ENCODE results near the gene TRIO.

The TRIO gene

DNA sequence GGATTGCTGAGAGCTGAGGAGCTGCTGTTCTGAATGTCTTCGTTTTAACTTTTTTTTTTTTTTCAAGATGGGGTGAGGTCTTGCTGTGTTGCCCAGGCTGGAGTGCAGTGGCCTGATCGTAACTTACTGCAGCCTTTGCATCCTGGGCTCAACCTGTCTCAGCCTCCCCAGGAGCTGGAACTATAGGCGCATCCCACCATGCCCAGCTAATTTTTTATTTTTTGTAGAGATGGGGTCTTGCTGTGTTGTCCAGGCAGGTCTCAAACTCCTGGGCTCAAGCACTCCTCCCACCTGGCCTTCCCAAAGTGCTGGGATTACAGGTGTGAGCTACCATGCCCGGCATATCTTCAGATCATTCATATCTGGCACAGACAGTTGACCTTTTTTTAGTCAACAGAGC lies 46.5 kb downstream of the TRIO start:
- TF ChIP-seq, protein P1, sequence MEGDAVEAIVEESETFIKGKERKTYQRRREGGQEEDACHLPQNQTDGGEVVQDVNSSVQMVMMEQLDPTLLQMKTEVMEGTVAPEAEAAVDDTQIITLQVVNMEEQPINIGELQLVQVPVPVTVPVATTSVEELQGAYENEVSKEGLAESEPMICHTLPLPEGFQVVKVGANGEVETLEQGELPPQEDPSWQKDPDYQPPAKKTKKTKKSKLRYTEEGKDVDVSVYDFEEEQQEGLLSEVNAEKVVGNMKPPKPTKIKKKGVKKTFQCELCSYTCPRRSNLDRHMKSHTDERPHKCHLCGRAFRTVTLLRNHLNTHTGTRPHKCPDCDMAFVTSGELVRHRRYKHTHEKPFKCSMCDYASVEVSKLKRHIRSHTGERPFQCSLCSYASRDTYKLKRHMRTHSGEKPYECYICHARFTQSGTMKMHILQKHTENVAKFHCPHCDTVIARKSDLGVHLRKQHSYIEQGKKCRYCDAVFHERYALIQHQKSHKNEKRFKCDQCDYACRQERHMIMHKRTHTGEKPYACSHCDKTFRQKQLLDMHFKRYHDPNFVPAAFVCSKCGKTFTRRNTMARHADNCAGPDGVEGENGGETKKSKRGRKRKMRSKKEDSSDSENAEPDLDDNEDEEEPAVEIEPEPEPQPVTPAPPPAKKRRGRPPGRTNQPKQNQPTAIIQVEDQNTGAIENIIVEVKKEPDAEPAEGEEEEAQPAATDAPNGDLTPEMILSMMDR (IDR thresholded peaks at IDR 0.05): no peak
- H3K4me3 ChIP-seq (ENCODE audit: low read depth in 1 of 2, low read length in 1 of 2): no peak overlapping the region

DNA sequence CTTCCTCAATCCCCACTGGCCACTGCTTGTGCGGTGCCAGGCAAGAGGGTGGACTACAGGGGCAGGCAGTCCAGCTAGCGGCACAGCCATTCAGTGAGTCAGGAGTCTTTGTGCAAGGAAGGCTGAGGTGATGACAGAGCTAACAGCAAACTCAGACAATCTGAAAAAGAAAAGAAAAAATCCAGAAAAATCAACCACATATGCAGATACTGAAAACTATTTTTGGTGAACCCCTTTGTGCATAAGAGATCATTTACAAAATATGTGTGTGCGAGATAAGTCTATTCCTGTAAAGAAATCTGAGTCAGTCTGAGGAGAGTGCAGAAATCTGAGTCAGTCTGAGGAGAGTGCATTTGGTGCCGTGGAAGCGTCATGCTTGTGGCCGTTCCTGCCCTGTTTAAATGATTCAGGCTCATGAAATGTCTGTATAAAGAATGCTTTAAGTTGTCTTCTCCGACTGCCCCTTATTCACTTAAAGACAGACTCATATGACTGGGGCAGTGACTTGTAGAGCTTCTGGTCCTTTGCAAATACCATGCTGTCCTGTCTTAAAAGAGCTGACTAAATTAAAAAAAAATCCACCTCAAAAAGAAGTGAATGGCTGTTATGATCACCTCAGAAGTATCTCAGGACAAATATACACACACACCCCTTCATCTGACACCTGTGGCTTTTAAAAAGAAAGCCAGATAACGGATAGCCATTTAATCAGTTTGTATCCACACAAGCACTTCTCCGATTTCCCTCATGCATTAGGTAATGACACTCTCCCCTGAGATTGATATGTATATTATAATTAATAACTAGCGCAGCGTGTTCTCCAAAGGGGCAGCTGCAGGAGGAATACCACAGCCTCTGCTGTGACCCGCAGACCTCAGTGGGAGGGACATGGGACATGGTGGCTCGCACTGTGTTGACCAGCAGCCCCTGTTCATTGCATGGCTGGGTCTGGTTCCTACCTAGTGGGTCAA lies 47.3 kb downstream of the TRIO start:
- H3K9me3 ChIP-seq: no peaks in the 10 kb centered on the region
- no peak overlapping the region for H3K4me3 ChIP-seq (ENCODE audit: low read depth in 1 of 2, low read length in 1 of 2)
- no peaks in the 10 kb centered on the region for H3K27me3 ChIP-seq
- peaks cover 4 to 8% of the 10 kb centered on the region in 2 experiments for H3K4me1 ChIP-seq (ENCODE audit: control insufficient read depth in 1 of 2, insufficient read depth in 1 of 2, low read depth in 1 of 2, low read length in 1 of 2)
- H3K27ac ChIP-seq: no peak overlapping the region
- no peaks in the 10 kb centered on the region for H3K36me3 ChIP-seq
- TF ChIP-seq, protein P1 (IDR thresholded peaks at IDR 0.05): no peak

More for the DNA sequence above, 46.5 kb downstream of the TRIO start:
- Histone ChIP-seq H3K36me3 (no peaks in the 10 kb centered on the region), H3K4me1 (ENCODE audit: control insufficient read depth in 1 of 2, insufficient read depth in 1 of 2, low read depth in 1 of 2, low read length in 1 of 2) (peaks cover 4 to 8% of the 10 kb centered on the region in 2 experiments), H3K27ac (no peak overlapping the region), H3K27me3 (no peaks in the 10 kb centered on the region), H3K9me3 (no peaks in the 10 kb centered on the region)

DNA sequence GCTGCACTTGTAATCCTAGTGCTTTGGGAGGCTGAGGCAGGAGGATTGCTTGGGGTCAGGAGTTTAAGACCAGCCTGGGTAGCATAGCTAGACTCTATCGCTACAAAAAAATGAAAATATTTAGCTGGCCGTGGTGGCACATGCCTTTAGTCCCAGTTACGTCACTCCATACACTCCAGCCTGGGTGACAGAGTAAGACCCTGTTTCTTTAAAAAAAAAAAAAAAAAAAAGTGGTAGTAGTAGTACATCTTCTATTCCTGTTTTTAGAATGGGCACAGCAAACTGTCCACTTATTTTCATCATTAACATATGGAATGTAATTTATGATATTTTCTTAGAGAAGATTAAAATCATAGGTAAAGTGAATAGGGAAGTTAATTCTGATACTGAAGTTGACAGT lies 48.2 kb downstream of the TRIO start:
- H3K9me3 ChIP-seq: no peaks in the 10 kb centered on the region
- no peak overlapping the region for H3K4me3 ChIP-seq (ENCODE audit: low read depth in 1 of 2, low read length in 1 of 2)
- no peak overlapping the region for H3K27ac ChIP-seq
- H3K4me1 ChIP-seq (ENCODE audit: control insufficient read depth in 1 of 2, insufficient read depth in 1 of 2, low read depth in 1 of 2, low read length in 1 of 2): peaks cover 4 to 8% of the 10 kb centered on the region in 2 experiments
- H3K27me3 ChIP-seq: no peaks in the 10 kb centered on the region
- TF ChIP-seq, protein P1 (IDR thresholded peaks at IDR 0.05): no peak
- no peaks in the 10 kb centered on the region for H3K36me3 ChIP-seq

DNA sequence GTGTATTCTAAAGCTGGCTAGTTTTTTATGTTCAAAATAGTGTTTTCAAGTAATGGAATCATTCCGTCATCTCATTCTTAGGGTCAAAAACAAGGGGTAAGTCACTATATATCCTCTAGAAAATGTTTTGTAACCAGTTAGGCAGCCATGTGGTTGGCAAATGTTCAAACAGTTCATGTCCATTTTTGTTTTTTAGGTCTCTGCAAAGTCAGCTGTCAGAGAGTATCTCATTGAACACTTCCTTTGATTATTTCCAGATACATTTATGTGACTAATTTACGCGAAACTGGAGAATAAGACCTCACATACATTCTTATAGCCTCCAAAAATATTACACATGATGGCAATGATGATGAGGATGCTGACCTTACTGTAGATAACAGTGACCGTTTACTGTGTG lies 50.4 kb downstream of the TRIO start:
- Histone ChIP-seq H3K36me3 (no peaks in the 10 kb centered on the region), H3K27me3 (no peaks in the 10 kb centered on the region), H3K27ac (no peak overlapping the region), H3K9me3 (no peaks in the 10 kb centered on the region), H3K4me3 (ENCODE audit: low read depth in 1 of 2, low read length in 1 of 2) (no peak overlapping the region), H3K4me1 (ENCODE audit: control insufficient read depth in 1 of 2, insufficient read depth in 1 of 2, low read depth in 1 of 2, low read length in 1 of 2) (no peaks in the 10 kb centered on the region)
- TF ChIP-seq, protein P1 (IDR thresholded peaks at IDR 0.05): no peak

DNA sequence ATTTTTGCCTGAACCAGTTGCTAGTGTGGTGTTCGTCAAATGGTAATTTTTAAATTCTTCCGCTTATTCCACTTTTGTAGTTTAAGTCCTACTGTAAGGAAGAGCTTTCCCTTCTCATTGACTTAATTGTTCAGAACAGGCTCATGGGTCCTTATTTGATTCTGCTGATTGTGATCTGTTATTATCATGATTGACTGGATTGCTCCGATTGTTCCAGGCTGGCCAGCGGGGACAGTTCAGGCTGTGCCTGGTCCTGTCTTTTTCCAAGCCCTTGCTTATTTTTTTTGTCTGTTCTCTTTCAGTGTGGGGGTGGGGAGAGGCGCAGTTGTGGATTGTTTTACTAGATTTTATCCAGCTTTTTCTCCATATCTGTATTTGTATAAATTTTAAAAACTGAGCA lies 52.4 kb downstream of the TRIO start:
- H3K27me3 ChIP-seq: no peaks in the 10 kb centered on the region
- no peaks in the 10 kb centered on the region for H3K4me1 ChIP-seq (ENCODE audit: control insufficient read depth in 1 of 2, insufficient read depth in 1 of 2, low read depth in 1 of 2, low read length in 1 of 2)
- H3K36me3 ChIP-seq: no peaks in the 10 kb centered on the region
- H3K27ac ChIP-seq: no peak overlapping the region
- H3K9me3 ChIP-seq: no peaks in the 10 kb centered on the region
- no peak overlapping the region for H3K4me3 ChIP-seq (ENCODE audit: low read depth in 1 of 2, low read length in 1 of 2)
- TF ChIP-seq, protein P1 (IDR thresholded peaks at IDR 0.05): no peak

All from neutrophil (primary cell).